Measurements from ENCODE around the gene HPDL.

GRCh38 chr1:45359882-45360513 is 33.3 kb downstream of the HPDL start:
- TF ChIP-seq GABPA (IDR thresholded peaks at IDR 0.05; ENCODE audit: borderline replicate concordance, insufficient read depth, low read length) = no peak
- TF ChIP-seq SUZ12 (IDR thresholded peaks at IDR 0.05; ENCODE audit: low read length) = no peak
- TF ChIP-seq MAX (IDR thresholded peaks at IDR 0.05) = no peak
- TF ChIP-seq CHD2 (IDR thresholded peaks at IDR 0.05; ENCODE audit: low read length) = no peak
- TF ChIP-seq POLR2AphosphoS5 (IDR thresholded peaks at IDR 0.05; ENCODE audit: low read depth, low read length) = no peak
- peak; percentile 78 to 83 for TF ChIP-seq RAD21 (IDR thresholded peaks at IDR 0.05 in 1 of 2, conservative IDR thresholded peaks at IDR 0.05 in 1 of 2; ENCODE audit: low read depth in 2 of 2, low read length in 2 of 2)
- TF ChIP-seq EZH2 (IDR thresholded peaks at IDR 0.05; ENCODE audit: low read depth, low read length, severe bottlenecking) = no peak
- TF ChIP-seq CTCF (IDR thresholded peaks at IDR 0.05; ENCODE audit: control extremely low read depth in 1 of 3, insufficient read depth in 1 of 3, low read depth in 1 of 3, low read length in 3 of 3) = peak; percentile 18 to 61 (median 46)

Measured in H1 (cell line).